T-helper 22 cell (primary cell): ENCODE results near the gene MRPS7.

ENCODE experiments used
- DNase-seq: peaks from one replicate; pipeline ENCODE4 v3.0.0-alpha.2; 2020; ENCODE audit warnings: low read depth

Gene MRPS7

GRCh38 chr17:75261336-75262111 is at the start of gene MRPS7, which contains the start of gene GGA3:
MRPS7 (plus strand) TSS chr17:75261879; CDS start chr17:75261901, 22 bp downstream.
GGA3 (minus strand) TSS chr17:75261606; CDS start chr17:75261587, 19 bp downstream.
- DNase-seq = peak; percentile 90

DNA sequence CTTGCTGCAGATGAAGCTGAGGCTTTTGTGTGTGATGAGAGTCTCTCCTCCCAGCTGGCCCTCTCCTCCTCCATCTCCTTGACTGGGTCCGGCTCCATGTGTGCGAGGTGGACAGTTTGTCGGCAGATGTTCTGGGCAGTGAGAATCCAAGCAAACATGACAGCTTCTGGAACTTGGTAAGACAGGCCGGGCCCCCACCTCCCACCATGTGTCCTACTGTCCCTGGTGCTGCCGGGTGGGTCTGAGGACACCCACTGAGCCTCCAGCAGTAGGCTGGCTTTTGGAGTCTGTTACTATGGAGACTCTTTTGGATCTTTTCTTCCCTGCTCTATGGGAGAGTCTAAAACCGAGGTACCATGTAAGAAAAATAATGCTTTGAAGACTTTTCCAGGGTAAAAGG is 43.5 kb upstream of the MRPS7 start:
- no peak for DNase-seq

GRCh38 chr17:75219815-75220214 is 41.9 kb upstream of the MRPS7 start:
- no peak for DNase-seq

- no peak for DNase-seq
These were observed 36.7 kb upstream of the MRPS7 start for GRCh38 chr17:75225016-75225415.

DNA sequence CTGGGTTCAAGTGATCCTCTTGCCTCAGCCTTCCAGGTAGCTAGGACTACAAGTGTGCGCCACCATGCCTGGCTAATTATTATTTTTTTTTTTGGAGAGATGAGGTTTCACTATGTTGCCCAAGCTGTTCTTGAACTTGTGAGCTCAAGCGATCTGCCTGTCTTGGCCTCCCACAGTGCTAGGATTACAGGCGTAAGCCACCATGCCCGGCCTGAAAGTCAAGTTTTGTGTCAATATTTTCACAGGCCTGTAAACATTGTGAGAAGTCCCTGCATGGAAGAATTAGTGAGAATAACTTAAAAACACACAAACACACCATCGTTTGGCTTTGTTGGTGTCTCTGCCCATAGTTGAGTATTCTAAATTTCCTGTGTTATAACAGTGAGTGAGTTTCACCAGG is 34.0 kb upstream of the MRPS7 start:
- no peak for DNase-seq

DNA sequence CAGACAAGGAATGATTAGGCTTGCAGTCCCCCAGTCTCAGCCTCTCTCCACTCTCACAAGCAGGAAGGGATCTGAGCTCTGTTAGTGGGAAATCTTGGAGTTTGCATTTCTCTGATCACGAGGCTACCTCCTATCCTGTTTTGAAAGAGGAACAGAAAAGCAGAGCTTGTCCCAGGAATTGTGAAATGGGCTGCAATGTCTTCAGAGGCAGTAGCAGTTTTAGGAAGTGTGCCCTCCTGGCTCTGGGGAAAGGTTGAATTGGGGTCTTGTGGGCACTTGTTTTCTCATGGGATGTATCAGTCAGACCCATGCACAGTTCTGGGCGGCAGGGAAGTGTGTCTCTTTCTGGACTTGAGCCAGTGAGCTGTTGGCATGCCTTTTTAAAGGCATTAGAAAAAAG is 33.4 kb upstream of the MRPS7 start:
- no peak for DNase-seq

GRCh38 chr17:75228847-75229246 is 32.8 kb upstream of the MRPS7 start:
- no peak for DNase-seq

- no peak for DNase-seq
These were observed 30.6 kb upstream of the MRPS7 start for GRCh38 chr17:75231071-75231470.

DNA sequence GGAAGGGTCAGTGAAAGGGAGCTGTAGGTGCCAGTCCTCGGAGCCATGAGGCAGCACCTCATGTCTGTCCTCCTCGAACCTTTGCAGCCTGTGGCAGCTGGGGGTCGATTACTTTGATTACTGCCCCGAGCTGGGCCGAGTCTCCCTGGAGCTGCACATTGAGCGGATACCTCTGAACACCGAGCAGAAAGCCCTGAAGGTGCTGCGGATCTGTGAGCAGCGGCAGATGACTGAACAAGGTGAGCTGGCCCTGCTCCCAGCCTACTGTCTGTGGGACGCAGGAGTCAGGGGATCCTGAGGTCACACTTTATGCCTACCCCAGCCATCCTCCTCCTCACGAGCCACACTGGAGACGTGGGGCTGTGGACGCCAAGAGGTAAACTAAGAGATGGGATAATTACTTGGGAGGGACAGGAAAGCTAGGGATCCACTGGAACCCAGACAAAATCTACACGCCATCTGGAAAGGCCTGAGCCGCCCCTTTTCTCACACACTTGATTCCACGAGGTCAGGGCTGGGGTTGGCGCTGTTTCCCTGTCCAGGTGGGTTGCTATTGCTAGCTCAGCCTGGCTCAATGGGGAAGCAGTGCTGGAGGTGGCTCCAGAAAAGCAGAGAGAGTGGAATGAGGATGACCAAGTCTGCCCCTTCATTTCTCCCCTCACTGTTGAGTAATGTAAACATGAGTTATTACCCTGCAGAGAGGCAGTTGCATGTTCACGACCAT is 29.8 kb upstream of the MRPS7 start:
- no peak for DNase-seq

DNA sequence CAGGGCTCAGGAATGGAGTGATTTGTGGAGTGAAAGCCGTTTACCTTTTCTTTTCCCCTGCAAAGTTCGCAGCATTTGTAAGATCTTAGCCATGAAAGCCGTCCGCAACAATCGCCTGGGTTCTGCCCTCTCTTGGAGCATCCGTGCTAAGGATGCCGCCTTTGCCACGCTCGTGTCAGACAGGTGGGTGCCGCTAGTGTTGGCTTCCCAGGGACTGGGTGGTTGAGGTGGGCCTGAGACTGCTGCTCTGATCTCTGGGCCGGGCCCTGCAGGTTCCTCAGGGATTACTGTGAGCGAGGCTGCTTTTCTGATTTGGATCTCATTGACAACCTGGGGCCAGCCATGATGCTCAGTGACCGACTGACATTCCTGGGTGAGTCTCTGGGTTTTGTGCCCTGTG is 28.9 kb upstream of the MRPS7 start:
- DNase-seq = no peak

GRCh38 chr17:75237100-75238014 is 24.3 kb upstream of the MRPS7 start:
- DNase-seq = no peak

DNA sequence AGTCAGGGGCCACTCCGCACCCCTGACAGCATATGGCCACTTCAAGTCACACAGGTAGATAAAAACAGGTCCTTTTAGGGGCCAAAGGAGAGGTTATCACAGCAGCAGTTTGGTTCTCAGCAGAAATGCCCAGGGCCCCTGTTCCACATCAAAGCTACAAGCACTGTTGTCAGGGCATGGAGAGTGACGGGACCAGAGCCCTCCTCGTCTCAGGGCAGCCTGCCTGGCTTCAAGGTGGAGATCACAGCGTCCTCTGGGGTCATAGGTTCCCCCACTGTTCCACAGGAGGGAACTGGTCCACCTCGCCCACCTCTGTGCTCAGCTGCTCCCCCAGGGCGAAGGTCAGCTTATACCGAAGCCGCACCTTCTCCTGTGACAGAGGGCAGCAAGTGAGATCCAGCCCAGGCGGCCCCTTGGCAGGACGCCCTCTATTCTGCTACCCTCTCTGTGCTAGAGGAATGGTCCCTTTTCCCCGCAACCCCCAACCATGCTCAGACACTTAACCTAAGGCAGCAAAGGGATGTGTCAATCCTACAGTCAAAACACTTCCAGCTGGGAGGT is 23.6 kb upstream of the MRPS7 start:
- no peak for DNase-seq

DNA sequence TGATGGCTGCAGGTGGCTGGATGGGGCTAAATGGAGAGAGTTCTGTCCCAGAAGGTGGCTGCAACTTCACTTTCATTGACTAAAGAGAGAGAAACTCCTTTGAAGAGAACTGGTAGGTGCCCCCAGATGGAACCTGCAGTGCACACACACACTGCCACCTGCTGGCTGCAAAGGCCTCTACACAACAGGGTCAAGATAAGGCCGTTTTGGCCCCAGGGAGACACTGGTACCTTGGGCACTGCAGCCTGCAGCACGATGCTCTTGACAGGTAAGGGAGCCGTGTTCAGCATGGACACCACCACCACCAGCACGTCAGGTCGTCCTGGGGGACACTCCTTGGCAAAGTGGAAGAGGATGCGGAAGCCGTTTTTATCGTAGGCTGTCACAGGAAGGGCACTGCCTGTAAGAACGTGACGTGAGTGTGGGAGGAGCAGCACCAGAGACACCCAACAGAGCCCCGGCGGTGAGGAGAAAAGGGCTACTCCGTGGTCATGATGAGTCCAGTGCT is 22.9 kb upstream of the MRPS7 start:
- DNase-seq = no peak

- no peak for DNase-seq
These were observed 22.5 kb upstream of the MRPS7 start for GRCh38 chr17:75239214-75239613.

GRCh38 chr17:75239778-75240393 is 21.8 kb upstream of the MRPS7 start:
- no peak for DNase-seq

DNA sequence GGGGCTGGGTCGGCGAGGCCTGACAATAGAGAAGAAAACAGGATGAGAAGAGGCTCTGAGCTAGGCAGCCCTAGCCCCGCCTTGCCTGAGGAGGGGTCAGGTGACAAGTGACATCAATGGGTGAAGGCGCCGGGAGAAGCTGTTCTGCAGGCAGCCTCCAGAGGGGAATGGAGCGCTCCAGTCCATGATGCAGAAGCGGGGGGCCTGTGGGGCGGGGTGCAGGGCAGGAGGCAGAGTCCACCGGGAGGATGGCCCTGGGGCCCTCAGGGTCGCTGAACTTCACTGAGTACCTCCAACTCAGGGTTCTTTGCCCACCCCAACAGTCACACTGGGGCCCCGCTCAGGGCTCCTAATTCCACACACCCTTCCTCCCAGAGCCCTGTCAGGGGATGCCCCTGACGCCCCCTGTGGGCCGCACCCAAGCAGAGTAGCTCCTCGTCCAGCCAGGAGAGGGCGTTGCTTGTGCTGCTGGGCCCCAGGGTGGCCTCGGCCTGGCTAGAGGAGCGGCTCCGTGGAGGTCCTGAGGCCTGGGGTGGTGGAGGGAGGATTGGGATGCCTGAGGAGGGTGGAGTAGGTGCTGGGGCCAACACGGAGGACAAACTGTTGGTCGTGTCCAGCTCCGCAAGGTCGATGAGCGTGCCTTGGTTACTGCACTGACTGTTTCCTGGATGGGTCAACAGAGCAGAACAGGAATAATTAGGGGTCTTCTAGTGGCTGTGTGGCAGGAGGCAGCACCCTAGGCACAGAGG is 21.1 kb upstream of the MRPS7 start:
- no peak for DNase-seq

DNA sequence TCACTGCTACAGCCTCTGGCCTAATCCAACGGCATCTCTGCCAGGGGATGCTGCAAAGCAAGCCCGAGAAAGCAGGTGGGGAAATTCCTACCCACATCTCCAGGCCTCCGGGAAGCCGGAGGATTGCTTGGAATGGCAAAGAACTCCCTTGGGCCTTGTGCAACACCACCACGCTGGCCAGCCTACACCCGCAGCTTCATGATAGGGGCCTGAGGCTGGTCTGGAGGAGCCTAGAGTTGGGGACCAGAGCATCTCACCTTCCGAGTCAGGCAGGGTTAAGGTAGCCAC is 20.6 kb upstream of the MRPS7 start:
- no peak for DNase-seq

GRCh38 chr17:75241502-75241901 is 20.2 kb upstream of the MRPS7 start:
- no peak for DNase-seq

DNA sequence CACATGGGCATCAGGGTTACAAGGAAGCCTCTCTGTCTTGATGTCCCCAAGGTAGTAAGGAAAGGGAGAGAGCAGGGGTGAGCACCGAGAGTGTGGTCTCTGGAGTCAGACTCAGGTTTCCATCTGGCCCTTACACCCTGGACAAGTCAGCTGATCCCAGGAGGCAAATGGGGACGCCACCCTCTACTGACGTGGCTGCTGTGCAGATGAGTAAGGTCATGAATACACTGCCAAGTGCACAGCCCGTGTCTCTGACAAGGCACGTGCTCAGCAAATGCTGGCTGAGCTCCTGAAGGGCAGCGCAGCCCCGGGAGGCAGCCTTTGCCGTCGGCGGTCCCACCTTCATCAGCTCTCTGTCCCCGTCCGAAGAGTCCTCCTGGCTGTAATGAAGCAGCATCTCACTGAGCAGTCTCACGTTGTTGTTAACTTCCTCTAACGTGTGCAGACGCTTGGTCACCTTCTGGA is 19.7 kb upstream of the MRPS7 start:
- DNase-seq = no peak

- peak; percentile 29 for DNase-seq
These were observed 19.1 kb upstream of the MRPS7 start for GRCh38 chr17:75242461-75243042.
